ENCODE data around the gene CROCC2.

CROCC2 gene

DNA sequence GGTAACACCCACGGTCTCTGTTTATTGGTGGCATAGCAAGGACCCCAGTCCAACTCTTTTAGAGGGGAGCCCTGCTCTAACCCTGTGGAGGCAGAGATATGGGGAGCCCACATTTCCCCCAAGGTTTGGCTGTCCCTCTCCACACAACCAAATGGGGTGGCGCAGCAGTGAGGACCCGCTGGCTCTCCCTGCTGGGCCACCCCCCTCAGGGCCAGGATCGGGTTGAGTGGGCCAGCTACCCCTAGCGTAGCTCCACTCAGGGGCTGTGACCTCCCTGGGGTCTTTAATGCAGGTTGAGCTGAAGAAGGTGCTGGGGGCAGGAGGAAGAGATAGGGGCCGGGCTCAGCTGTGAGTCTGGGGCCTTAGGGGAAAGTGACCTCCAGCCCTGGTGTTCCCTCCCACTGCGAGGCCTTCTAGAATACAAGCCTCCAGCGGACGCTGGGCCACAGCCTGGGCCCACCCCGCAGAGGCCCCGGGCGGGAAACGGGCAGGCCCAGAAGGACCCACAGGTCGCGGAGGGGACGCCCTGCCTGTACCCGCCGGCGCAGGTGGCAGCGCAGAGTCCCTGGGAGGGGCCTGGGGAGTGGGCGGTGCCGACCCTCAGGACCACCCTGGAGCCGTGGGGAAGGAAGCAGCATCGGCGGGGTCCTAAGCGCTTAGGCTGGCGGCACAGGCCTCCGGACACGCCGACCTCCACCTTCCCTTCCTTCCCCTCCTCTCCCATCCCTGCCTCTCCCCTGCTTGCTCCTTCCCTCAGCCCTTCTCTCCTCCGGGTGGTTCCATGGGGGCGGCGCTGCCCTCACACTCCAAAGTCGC is 9.6 kb downstream of the CROCC2 start:
- Histone ChIP-seq H3K4me1 (ENCODE audit: control insufficient read depth, insufficient read depth, low read length) (0 out of 2 replicates have a peak, but pooled peaks cover 2% of the 10 kb centered on the region), H3K27ac (ENCODE audit: extremely low read depth, low read depth, low read length) (no peak overlapping the region), H3K4me3 (ENCODE audit: low read depth, low read length) (no peak overlapping the region), H3K36me3 (ENCODE audit: control insufficient read depth in 2 of 2, insufficient read depth in 1 of 2, low read length in 2 of 2) (no peaks in the 10 kb centered on the region), H3K9me3 (ENCODE audit: control insufficient read depth, insufficient read depth, low read depth, low read length) (no peaks in the 10 kb centered on the region)
- POLR2A ChIA-PET, result no interaction called here
- TF ChIP-seq, protein P1, sequence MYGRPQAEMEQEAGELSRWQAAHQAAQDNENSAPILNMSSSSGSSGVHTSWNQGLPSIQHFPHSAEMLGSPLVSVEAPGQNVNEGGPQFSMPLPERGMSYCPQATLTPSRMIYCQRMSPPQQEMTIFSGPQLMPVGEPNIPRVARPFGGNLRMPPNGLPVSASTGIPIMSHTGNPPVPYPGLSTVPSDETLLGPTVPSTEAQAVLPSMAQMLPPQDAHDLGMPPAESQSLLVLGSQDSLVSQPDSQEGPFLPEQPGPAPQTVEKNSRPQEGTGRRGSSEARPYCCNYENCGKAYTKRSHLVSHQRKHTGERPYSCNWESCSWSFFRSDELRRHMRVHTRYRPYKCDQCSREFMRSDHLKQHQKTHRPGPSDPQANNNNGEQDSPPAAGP (tag by site-specific recombination; IDR thresholded peaks at IDR 0.05), result peak; percentile 23; the same call in 1 of the 2 replicates
- TF ChIP-seq ZFP3 (tag by site-specific recombination; IDR thresholded peaks at IDR 0.05; ENCODE audit: low read depth) (no peak), ZFHX2 (tag by site-specific recombination; conservative IDR thresholded peaks at IDR 0.05) (peak; percentile 30; the same call in 1 of the 2 replicates), SP2 (tag by site-specific recombination; IDR thresholded peaks at IDR 0.05) (0 out of 2 replicates have a peak, but pooled peaks have one; percentile 6), ZNF155 (tag by site-specific recombination; IDR thresholded peaks at IDR 0.05) (no peak), ZNF335 (tag by site-specific recombination; conservative IDR thresholded peaks at IDR 0.05) (peak; percentile 26; the same call in 1 of the 2 replicates)
- TF ChIP-seq, protein P2, sequence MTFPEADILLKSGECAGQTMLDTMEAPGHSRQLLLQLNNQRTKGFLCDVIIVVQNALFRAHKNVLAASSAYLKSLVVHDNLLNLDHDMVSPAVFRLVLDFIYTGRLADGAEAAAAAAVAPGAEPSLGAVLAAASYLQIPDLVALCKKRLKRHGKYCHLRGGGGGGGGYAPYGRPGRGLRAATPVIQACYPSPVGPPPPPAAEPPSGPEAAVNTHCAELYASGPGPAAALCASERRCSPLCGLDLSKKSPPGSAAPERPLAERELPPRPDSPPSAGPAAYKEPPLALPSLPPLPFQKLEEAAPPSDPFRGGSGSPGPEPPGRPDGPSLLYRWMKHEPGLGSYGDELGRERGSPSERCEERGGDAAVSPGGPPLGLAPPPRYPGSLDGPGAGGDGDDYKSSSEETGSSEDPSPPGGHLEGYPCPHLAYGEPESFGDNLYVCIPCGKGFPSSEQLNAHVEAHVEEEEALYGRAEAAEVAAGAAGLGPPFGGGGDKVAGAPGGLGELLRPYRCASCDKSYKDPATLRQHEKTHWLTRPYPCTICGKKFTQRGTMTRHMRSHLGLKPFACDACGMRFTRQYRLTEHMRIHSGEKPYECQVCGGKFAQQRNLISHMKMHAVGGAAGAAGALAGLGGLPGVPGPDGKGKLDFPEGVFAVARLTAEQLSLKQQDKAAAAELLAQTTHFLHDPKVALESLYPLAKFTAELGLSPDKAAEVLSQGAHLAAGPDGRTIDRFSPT (tag by site-specific recombination; IDR thresholded peaks at IDR 0.05), result peak; percentile 66
- CTCF ChIA-PET, result interaction anchor here (0.5 to 1.8 kb wide), 6 partner anchors 18 to 683 kb away, joined by 3 to 10 read pairs (median 6); no protein-coding TSS in a partner anchor

DNA sequence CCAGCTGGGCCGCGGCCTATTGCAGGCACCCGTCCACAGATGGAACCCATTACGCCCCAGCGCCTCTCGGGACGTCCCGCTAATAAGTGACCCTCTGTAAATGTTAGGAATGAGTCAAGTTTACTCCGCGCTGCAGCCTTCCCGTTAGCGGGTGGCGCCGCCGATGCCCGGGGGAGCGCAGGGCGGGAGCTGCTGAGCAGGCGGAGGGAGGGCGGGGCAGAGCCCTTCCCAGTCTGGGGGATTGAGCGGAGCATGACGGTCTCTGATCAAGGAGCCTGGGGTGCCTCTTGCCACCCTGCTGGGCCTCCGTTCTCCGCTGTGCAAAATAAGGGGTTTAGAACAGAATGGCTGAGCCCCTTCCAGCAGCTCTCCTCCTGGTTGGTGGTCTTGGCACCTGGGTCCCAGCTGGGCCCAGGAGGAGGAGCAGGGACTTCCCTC is 10.5 kb downstream of the CROCC2 start:
- Histone ChIP-seq H3K9me3 (ENCODE audit: control insufficient read depth, insufficient read depth, low read depth, low read length) (no peaks in the 10 kb centered on the region), H3K36me3 (ENCODE audit: control insufficient read depth in 2 of 2, insufficient read depth in 1 of 2, low read length in 2 of 2) (no peaks in the 10 kb centered on the region), H3K4me1 (ENCODE audit: control insufficient read depth, insufficient read depth, low read length) (0 out of 2 replicates have a peak, but pooled peaks cover 2% of the 10 kb centered on the region), H3K27ac (ENCODE audit: extremely low read depth, low read depth, low read length) (no peak overlapping the region), H3K4me3 (ENCODE audit: low read depth, low read length) (no peak overlapping the region)
- CTCF ChIA-PET, result interaction anchor here (1.0 kb wide), 1 partner anchor 94 kb away, joined by 3 read pairs; no protein-coding TSS in a partner anchor
- POLR2A ChIA-PET, result no interaction called here
- TF ChIP-seq ZBTB17 (tag by site-specific recombination; IDR thresholded peaks at IDR 0.05), result peak; percentile 25; the same call in 1 of the 2 replicates
- TF ChIP-seq, protein P1 (tag by site-specific recombination; IDR thresholded peaks at IDR 0.05), result peak; percentile 27; the same call in 1 of the 2 replicates
- no peak for TF ChIP-seq ZNF214 (tag by site-specific recombination; IDR thresholded peaks at IDR 0.05; ENCODE audit: borderline replicate concordance)
- TF ChIP-seq ZIC2 (tag by site-specific recombination; IDR thresholded peaks at IDR 0.05), result peak; percentile 98
- TF ChIP-seq ZNF423 (tag by site-specific recombination; IDR thresholded peaks at IDR 0.05), result 0 out of 2 replicates have a peak, but pooled peaks have one; percentile 35
- TF ChIP-seq GLIS1 (tag by site-specific recombination; IDR thresholded peaks at IDR 0.05), result peak; percentile 74
- peak; percentile 41; the same call in 1 of the 2 replicates for TF ChIP-seq ZNF76 (tag by site-specific recombination; IDR thresholded peaks at IDR 0.05; ENCODE audit: borderline replicate concordance, low read depth)
- TF ChIP-seq SP7 (tag by site-specific recombination; IDR thresholded peaks at IDR 0.05), result 0 out of 2 replicates have a peak, but pooled peaks have one; percentile 42
- TF ChIP-seq, protein P3, sequence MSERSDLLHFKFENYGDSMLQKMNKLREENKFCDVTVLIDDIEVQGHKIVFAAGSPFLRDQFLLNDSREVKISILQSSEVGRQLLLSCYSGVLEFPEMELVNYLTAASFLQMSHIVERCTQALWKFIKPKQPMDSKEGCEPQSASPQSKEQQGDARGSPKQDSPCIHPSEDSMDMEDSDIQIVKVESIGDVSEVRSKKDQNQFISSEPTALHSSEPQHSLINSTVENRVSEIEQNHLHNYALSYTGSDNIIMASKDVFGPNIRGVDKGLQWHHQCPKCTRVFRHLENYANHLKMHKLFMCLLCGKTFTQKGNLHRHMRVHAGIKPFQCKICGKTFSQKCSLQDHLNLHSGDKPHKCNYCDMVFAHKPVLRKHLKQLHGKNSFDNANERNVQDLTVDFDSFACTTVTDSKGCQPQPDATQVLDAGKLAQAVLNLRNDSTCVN (tag by site-specific recombination; optimal IDR thresholded peaks at IDR 0.05), result peak; percentile 33
- no peak for TF ChIP-seq ZNF555 (tag by site-specific recombination; conservative IDR thresholded peaks at IDR 0.05)
- TF ChIP-seq OSR2 (tag by site-specific recombination; IDR thresholded peaks at IDR 0.05), result no peak
- TF ChIP-seq, protein P4, sequence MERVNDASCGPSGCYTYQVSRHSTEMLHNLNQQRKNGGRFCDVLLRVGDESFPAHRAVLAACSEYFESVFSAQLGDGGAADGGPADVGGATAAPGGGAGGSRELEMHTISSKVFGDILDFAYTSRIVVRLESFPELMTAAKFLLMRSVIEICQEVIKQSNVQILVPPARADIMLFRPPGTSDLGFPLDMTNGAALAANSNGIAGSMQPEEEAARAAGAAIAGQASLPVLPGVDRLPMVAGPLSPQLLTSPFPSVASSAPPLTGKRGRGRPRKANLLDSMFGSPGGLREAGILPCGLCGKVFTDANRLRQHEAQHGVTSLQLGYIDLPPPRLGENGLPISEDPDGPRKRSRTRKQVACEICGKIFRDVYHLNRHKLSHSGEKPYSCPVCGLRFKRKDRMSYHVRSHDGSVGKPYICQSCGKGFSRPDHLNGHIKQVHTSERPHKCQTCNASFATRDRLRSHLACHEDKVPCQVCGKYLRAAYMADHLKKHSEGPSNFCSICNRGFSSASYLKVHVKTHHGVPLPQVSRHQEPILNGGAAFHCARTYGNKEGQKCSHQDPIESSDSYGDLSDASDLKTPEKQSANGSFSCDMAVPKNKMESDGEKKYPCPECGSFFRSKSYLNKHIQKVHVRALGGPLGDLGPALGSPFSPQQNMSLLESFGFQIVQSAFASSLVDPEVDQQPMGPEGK (tag by site-specific recombination; IDR thresholded peaks at IDR 0.05), result peak; percentile 14; the same call in 1 of the 2 replicates
- peak; percentile 74 for TF ChIP-seq KLF1 (tag by site-specific recombination; IDR thresholded peaks at IDR 0.05)
- 0 out of 2 replicates have a peak, but pooled peaks have one; percentile 20 for TF ChIP-seq ZNF660 (tag by site-specific recombination; IDR thresholded peaks at IDR 0.05)
- no peak for TF ChIP-seq ZNF626 (tag by site-specific recombination; IDR thresholded peaks at IDR 0.05)
- TF ChIP-seq GLIS2 (tag by site-specific recombination; IDR thresholded peaks at IDR 0.05), result peak; percentile 48; the same call in 1 of the 2 replicates
- no peak for TF ChIP-seq ZBTB21 (tag by site-specific recombination; IDR thresholded peaks at IDR 0.05)
- TF ChIP-seq ZNF174 (tag by site-specific recombination; IDR thresholded peaks at IDR 0.05), result no peak
- no peak for TF ChIP-seq SALL2 (tag by site-specific recombination; IDR thresholded peaks at IDR 0.05; ENCODE audit: borderline replicate concordance)
- peak; percentile 50 for TF ChIP-seq KLF9 (tag by site-specific recombination; IDR thresholded peaks at IDR 0.05; ENCODE audit: low read depth)
- TF ChIP-seq SP2 (tag by site-specific recombination; IDR thresholded peaks at IDR 0.05), result peak; percentile 29
